Epithelial cell of proximal tubule (primary cell): ENCODE results near the gene FOXL3. TPM values are rescaled to one million over a fixed set of nuclear protein-coding genes. Genes with fewer than 3 reads are reported as not detected.

Experiments
- DNase-seq: peaks from one replicate; pipeline ENCODE4 v3.0.0-alpha.2; 2011; ENCODE audit warnings: low read depth
- H3K4me3 ChIP-seq: 2 replicates; pipeline ENCODE4 v1.5.1; 2011; ENCODE audit warnings: low read depth, mild to moderate bottlenecking, low read length
- total RNA-seq: library from RNA; depleted of rRNA; stranded (reverse); fragments of >200 nt; gene quantifications from 2 replicates; pipeline ENCODE4 v1.2.3, GENCODE V29; 2015
- TF ChIP-seq, protein P1 (sequence below): conservative IDR thresholded peaks from 2 replicates; pipeline ENCODE4 v1.5.1; 2012; ENCODE audit warnings: low read depth, mild to moderate bottlenecking, low read length

The FOXL3 gene
- total RNA-seq, 1 donor from 2014 or later, result not detected

DNA sequence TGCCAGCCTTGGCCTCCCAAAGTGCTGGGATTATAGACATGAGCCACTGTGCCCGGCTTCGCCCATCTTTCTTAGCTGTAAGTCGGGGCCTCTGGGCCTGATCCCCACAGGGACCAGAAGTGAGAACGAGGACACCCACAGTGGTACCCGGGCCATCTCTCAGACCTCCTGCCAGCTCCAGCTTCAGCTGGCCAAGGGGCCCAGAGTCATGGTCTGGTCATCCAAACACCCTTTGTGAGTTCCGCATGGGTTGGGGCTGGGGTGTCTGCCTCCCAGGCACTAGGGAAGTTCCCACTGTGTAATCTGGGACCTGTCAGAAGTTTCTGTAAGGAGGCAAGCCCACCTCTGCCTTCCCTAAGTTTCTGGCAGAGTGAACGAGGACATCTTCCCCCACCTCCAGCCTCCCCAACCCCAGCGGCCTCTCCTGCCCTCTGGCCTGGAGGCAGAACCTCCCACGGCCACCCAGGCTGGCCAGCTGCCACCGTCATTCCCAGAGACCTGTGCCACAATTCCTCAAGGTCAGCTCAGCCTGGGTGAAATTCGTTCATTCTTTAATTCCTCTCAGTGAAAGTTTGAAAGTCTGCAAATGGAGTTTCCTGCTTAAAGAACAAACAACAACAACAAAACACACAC lies 19.5 kb upstream of the FOXL3 start:
- H3K4me3 ChIP-seq, result no peak overlapping the region
- TF ChIP-seq, protein P1, sequence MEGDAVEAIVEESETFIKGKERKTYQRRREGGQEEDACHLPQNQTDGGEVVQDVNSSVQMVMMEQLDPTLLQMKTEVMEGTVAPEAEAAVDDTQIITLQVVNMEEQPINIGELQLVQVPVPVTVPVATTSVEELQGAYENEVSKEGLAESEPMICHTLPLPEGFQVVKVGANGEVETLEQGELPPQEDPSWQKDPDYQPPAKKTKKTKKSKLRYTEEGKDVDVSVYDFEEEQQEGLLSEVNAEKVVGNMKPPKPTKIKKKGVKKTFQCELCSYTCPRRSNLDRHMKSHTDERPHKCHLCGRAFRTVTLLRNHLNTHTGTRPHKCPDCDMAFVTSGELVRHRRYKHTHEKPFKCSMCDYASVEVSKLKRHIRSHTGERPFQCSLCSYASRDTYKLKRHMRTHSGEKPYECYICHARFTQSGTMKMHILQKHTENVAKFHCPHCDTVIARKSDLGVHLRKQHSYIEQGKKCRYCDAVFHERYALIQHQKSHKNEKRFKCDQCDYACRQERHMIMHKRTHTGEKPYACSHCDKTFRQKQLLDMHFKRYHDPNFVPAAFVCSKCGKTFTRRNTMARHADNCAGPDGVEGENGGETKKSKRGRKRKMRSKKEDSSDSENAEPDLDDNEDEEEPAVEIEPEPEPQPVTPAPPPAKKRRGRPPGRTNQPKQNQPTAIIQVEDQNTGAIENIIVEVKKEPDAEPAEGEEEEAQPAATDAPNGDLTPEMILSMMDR, result no peak
- DNase-seq, result no peak

- no peak for DNase-seq
- no peak overlapping the region for H3K4me3 ChIP-seq
- TF ChIP-seq, protein P1, result no peak
Measured at GRCh38 chr7:271266-272107, 18.5 kb upstream of the FOXL3 start.

- DNase-seq, result no peak
- H3K4me3 ChIP-seq, result no peak overlapping the region
- TF ChIP-seq, protein P1, result no peak
Measured at GRCh38 chr7:272108-272615, 17.8 kb upstream of the FOXL3 start.

DNA sequence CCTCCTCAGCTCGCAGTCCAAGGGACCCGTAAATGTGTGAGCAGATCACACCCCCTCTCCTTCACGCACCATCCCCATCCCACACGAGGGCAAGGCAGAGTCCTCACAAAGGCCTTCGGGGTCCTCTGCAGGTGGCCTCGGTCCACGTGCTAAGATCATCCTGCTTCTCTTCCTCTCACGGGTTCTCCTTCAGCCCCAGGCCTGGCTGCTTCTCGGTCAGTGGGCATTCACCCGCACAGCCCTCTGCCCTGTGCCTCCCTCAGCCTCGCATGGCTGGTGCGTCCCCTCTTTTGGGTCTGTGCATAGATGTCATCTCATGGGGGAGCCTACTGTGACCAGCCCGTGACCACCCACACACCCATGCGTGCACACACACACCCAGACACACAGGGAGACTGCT lies 17.3 kb upstream of the FOXL3 start:
- no peak overlapping the region for H3K4me3 ChIP-seq
- no peak for DNase-seq
- TF ChIP-seq, protein P1, result no peak

- no peak for DNase-seq
- TF ChIP-seq, protein P1, result no peak
- H3K4me3 ChIP-seq, result no peak overlapping the region
Measured at GRCh38 chr7:273327-273726, 16.6 kb upstream of the FOXL3 start.

- DNase-seq, result no peak
- TF ChIP-seq, protein P1, result no peak
- no peak overlapping the region for H3K4me3 ChIP-seq
Measured at GRCh38 chr7:274266-274665, 15.7 kb upstream of the FOXL3 start.
